Fibroblast of pulmonary artery (primary cell): ENCODE results near the gene GORASP1.

Source experiments
- DNase-seq: peaks from one replicate; pipeline ENCODE4 v3.0.0-alpha.2; 2010; ENCODE audit warnings: low read depth
- H3K4me3 ChIP-seq: replicated peaks from 2 replicates; pipeline ENCODE4 v1.5.1; 2011; ENCODE audit warnings: low read depth, mild to moderate bottlenecking, control low read depth, low read length, moderate library complexity
- TF ChIP-seq, protein P1 (sequence below): IDR thresholded peaks from 2 replicates; pipeline ENCODE4 v1.5.1; 2011; ENCODE audit warnings: mild to moderate bottlenecking, control low read depth, low read length, inconsistent platforms; ENCODE audit errors: missing control alignments

The GORASP1 gene

DNA sequence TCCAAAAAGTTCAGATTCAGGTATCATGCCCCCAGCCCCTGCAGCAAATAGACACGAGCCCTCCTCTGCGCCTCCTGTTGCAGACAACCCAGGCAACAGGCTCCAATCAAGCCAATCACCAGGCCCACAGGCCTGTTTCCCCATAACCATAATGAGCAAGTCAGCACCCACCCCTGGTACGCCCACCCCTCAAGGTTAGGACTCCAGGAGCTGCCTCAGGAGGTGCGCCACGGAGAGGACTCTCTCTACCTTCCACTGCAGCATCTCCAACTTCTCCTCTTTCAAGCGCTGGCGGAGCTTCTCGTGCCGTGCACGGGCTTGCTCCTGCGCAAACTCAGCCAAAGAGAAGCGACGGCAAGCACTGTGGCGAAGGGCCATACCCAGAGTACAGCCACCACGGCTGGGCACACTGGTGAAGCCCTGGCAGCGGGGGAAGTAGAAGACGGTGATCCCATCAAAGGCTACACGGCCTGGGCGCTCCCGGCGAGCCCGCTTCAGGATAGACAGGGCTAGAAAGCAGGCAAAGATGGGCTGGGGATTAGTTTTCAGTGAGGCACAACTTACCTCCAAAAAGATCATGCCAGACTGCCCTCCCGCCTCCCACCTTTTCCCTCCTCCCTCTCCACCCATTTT is 37.4 kb upstream of the GORASP1 start:
- no peak for DNase-seq
- TF ChIP-seq, protein P1, sequence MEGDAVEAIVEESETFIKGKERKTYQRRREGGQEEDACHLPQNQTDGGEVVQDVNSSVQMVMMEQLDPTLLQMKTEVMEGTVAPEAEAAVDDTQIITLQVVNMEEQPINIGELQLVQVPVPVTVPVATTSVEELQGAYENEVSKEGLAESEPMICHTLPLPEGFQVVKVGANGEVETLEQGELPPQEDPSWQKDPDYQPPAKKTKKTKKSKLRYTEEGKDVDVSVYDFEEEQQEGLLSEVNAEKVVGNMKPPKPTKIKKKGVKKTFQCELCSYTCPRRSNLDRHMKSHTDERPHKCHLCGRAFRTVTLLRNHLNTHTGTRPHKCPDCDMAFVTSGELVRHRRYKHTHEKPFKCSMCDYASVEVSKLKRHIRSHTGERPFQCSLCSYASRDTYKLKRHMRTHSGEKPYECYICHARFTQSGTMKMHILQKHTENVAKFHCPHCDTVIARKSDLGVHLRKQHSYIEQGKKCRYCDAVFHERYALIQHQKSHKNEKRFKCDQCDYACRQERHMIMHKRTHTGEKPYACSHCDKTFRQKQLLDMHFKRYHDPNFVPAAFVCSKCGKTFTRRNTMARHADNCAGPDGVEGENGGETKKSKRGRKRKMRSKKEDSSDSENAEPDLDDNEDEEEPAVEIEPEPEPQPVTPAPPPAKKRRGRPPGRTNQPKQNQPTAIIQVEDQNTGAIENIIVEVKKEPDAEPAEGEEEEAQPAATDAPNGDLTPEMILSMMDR = no peak
- H3K4me3 ChIP-seq = no peak overlapping the region

DNA sequence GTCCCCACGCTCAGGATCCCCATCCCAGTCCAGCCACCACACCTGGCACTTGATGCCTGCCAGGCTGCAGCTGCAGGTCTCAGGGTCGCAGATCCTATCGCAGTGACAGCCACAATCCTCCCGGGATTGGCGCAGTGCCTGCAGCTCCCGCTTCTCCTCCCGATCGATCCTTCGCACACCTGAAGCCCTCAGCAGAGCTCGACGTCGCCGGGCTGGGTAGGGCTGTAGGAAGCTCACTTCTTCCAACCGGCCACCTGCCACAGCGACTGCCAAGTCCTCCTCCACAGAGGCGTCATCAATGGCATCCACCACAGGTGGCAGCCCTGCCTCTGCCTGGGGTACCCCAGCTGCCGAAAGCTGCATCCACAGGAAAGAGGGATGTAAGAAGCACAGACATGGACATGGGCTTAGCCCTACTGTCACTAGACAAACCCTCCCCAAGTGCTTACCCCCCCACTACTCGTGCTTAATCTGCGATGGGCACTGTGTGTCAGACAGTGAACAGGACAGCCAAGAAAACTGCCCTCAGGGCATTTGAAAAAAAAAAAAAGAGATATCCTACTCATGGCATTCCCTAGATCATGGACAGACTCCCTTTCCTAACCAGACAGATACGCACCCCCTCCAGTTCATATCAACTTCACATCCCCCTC is 36.8 kb upstream of the GORASP1 start:
- no peak overlapping the region for H3K4me3 ChIP-seq
- TF ChIP-seq, protein P1 = no peak
- no peak for DNase-seq

DNA sequence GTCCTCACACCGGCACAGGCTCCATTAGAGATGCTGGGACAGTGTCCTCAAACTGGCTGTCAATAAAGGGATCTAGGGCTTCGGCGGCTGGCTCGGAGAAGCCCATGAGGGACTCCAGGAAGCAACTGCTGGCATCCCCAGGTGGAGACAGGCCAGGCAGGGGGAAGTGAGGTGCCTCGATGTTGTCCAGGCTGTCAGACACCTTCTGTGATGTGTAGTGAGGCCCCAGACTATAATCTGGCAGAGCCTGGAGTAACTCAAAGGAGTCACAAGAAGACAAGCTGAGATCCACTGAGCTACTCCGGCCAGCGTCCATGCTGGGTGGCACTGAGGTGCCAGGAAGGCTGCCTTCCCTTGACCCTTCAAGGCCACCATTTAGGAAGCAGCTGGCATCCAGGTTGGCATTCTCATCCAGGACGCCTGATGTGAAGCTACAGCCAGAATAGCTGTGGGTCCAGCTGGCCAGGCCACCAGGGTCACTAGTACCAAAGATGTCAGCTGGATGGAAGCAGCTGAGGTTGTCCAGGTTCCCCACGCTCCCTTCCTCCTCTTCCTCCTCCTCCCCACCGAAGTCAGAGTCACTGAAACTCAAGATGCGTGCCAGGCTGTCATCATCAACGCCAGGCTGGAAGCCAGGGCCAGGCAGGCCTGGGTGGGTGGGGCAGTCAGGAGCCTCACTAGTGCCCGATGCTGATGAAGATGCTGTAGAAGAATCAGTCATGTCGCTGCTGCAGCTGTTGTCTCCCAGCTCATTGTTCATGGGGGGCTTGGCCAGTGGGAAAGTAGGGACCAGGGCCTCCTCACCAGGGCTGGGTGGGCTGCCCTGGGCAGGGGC is 35.8 kb upstream of the GORASP1 start:
- TF ChIP-seq, protein P1 = no peak
- H3K4me3 ChIP-seq = no peak overlapping the region
- no peak for DNase-seq

DNA sequence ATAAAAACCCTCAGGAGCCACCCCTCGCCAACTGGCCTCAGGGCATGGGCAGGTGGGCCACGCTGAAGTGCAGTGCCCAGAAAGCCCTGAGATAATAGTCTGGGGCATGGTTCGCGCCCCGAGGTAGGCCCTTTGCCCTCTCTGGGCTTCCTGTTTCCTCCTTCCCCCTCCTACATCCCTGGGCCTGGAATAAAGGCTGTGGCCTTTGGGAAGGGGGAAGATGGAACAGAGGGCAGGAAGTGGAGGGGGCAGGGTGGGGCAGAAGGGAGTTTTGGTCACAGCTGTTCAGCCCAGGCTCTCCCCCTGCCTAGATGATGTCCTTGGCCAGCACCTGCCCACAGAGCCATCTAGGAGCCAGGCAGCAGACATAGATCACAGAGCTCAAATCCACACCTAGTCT is 34.6 kb upstream of the GORASP1 start:
- DNase-seq = no peak
- H3K4me3 ChIP-seq = no peak overlapping the region
- TF ChIP-seq, protein P1 = no peak

DNA sequence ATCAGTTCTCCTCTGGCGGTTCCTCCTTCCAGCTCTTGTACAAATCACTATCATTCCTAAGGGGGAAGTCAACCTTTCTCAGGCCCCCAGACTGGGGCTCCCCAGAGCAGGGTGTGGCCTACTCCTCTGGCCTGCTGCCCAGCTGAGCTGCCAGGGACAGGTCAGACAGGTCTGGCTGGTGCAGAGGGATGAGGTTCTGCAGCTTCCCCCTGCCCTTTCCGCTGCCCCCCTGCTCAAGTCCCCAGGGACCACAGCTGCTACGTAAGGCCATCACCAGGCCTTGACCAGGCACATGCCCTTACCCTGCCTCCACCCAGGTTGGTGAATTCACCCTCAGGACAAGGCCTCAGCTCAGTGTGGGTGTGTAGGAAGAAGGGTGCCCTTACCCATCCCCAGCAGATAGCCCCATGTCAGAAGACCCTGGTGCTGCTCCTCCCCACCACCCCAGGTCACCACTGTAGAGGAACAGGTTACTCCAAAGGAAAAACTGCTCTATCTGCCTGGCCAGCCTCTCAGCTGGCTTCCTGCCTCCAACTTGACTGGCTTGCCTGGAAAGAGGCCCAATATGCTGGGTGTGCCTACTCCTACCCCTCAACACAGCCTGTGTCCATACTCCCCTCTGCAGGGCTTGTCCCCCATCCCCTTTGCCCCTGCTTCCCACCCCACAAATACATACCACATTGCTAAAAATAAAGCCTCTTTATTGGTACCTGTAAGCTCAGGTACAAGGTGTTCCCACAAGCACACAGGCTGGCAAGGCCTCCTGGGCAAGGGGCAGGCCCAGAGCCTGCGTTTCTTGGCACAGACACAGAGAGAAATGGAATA is 34.0 kb upstream of the GORASP1 start:
- H3K4me3 ChIP-seq = no peak overlapping the region
- TF ChIP-seq, protein P1 = no peak
- DNase-seq = peak; percentile 44

DNA sequence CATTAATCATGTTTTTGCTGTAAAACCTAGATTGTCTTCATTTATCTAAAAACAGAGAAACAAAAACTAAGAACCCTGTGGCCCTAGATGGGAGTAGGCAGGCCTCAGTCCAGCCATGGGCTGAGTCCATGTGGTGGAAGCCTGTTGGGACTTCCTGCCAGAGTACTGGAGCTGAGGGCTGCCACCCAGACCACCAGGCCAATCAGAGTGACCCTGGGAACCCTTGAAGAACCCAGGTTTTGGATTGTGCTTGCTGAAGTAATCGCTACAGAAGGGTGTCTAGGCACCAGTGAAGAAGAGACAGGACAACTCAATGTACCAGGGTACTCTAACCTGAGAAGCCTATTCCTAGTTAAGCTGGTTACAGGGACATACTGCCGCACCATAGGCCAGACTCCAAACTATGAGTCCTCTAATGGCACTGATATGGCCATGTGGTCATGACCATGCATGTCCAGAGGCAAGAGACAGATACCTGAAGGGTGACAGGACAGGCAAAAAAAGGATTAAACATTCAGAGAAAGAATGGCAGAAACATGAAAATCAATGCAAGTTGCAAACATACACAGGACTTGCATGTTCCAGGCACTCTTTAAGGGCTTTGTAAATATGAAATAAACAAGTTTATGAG is 33.0 kb upstream of the GORASP1 start:
- TF ChIP-seq, protein P1 = no peak
- no peak overlapping the region for H3K4me3 ChIP-seq
- no peak for DNase-seq
